ENCODE measurements around the gene NDST3.

The NDST3 gene

DNA sequence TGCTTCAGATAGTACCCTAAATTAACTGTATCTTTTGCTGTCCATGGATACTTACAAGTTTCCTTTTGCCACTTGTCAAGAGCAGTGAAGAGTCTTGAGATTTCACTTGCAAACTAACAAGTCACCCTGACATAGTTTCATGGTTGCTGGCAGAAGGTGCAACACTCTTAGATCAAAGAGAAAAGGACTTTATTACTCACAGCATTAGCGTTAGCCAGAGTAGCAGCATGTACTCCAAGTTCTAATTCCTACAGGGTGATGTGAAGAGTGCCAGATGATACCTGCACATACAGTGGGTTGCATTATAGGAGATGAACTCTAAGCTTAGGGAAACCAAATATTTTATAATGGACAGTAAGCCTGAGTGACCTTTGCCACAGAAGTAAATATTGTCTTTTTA is 47.9 kb downstream of the NDST3 start:
- no peak for DNase-seq

DNA sequence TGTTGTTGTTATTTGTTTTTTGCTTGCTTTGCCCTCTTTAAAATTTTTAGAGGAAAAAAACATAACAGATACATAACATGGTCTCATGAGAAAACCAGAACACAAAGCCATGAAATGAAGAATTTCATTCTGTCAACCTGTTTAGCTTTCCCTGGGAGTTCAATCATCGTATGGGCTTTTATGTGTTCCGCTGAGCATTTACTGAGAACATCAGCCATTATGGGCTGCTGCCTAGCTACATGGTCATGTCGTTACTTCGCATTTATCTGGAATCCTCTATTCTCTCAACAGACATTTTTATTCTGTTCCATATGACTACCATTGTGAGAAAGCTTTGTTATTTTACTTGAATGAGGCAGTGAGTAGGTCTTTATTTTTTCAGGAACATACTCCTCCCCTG is 51.4 kb downstream of the NDST3 start:
- no peak for DNase-seq

DNA sequence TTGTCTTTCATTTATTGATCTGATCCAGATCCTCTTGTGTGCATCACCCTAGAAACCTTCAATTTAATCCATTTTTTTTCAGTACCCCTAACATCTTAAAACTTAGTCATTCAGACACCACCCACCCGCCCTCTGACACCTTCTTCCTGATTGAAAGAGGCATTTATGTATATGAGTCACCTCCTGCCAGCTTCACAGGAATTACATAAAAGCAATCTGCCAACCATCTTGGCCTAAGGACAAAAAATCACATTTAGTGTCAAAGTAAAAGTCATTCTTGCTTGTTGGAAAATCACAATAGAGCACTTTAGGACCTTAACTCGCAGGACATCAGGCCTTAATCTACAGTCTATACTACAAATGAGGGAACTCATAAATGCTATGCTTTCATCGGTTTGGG is 52.1 kb downstream of the NDST3 start:
- no peak for DNase-seq

DNA sequence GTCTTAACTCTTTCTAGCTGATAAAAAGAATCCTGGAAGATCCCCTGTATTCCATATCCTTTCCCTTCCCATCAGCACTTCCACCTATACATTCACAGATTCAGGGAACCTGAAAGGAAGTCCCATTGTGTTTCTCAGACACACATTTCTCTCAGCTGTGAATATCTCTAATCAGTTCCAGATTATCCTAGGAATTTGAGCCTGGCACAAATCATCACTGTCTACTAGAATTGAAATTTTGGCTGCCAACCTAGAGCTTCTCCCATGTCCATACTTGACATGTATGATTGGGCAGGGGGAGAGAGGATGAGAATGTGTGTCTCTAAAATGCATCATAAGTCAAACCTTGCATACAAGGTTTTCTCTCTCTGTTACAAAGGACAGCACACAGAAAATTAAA is 53.1 kb downstream of the NDST3 start:
- no peak for DNase-seq

DNA sequence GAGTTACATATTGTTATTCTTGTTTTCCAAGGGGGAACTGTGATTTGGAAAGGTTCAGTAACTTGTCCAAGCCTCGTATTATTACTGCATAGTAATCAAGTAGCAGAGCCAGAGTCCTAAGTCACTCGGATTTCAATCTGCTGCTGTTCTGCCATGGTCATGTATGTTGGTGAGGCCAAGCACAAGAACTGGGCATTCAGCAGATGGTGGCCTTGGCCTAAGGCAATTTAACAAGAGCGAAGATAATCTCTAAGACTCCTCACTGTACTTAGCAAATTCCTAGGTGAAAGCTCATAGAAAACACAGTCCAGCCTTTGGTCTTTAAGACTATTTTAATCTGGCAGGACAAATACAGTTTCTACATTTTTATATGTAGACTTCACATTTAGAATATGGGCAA is 64.8 kb downstream of the NDST3 start:
- DNase-seq = no peak

DNA sequence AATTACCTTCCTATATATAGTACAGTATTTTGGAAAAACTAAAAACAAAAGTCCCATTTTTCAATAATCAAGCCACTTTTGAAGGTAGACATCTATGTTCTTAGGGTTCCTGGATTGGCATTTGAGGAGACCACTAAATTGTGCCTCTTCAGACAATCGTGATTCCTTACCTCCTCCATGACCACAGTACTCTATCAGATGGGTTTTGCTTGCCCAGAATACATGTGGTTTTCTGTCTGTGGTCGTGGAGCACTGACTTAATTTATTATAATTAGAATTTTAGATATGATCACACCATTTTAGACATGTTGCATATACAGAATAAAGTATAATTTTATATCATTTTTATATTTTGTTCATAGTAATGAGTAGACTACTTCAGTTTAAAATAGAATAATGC is 67.9 kb downstream of the NDST3 start:
- no peak for DNase-seq

DNA sequence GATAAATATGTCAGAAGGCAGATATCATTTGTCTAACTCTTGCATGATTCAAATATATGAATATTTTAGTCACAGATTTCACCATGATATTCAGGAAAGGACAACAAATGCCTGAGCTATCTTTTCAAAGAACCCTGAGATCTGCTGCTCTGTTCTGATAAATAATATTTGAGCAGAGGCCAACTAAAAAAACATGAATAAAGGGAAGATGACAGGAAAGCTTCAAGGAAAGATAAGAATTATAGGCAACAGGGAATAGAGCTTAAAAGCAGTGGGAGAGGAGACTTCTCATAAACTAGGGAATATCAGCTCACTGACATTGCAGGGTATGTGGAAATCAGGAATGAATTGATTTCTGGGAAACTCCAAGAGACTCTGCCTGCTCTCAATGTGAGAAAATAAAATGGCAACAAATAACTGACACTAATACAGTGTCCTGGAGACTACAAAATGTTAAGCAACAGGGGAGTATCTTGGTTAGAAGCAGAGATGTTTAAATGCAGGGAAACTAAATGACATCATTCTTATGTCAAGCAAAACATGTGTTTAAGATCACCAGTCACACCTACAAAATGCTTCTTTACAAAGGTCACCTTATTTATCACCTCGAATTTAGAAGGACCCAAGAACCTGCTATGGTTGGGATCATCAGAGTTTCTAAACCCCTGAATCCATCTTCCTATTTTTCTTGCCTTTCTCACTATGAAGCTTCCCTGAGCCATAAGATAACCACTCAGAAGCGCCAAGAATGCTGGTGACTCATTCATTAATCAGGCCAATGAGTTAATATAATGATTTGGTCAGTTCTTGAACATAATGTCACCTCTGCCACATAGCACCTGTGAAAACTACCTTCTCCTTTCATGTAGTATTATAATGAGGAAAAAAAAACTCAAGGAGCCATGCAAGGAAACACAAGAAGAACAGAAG is 78.1 kb downstream of the NDST3 start:
- DNase-seq = no peak

DNA sequence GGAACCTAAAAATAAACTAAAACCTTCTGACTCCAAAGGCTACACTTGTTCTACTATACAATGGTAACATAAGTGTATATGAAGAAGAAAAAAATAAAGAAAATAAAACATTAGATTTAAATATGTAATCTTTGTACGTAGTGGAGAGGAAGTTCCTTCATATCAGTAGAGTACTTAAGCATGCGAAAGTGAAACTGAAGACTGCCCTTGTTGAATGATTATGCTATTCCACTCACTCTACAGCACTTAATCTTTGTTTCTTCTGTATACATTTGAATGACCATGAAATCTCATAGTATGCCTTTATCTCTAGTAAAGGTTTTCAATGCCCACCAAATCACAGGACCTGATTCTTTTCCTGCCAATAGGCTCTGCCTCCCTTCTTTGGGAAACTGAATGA is 78.9 kb downstream of the NDST3 start:
- DNase-seq = no peak

DNA sequence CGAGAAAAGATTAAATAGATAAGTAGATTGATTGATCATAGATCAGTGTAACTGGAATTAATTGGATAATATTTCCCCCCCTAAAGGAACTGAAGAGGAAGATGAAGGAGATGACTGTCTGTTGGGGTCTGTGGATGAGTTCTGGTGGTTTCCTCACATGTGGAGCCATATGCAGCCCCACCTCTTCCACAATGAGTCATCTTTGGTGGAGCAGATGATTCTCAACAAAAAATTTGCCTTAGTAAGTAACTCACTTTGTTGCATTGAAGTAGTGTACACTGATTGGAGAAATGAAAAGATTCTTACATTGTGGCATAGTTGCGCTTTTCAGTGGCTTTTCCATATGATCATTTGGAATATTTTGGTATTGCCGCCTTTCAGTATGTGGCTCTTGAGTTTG is 80.4 kb downstream of the NDST3 start:
- no peak for DNase-seq

DNA sequence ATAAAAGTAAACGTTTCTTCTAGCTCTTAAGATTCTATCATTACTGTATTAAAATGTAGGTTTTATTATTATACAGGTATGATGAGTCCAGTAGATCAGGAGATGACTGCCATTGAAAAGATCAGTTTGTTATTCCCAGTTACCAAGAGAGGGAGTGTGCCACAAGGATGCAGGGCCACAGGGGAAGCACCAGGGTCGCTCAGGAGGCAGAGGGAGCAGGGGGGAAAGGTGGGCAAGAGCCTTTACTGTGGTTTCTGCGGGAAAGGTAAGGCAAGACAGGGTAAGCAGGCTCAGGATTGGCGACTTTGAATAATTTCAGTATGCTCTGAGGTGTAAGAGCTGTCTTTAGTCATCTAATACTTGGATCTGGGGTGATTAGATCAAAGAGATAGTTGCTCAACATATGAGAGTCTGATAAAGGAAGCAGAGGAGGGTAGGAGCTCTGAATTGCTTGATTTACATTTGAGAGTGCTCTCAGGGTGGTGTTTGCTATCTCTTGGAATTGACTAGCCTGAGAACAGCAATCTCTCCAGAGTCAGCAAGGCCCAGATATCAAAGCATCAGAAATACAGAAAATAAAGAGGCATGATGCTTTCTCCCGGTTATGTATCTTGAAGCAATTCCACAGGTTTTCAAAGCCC is 86.0 kb downstream of the NDST3 start:
- DNase-seq = no peak

DNA sequence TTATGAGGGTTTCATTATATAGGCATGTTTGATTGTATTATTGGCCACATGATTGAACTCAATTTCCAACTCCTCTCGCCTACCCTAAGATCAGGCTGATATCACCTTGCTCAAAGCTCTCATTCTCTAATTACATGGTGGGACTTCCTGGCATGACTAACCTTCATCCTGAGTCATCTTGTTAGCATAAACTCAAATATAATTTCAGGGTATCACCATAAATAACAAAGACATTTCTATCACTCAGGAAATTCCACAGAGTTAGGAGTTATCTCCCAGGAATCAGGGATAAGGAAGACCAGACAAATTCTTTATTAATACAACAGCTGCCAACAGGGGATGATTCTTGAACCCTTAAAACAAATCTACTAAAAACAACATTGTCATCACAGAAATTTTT is 90.7 kb downstream of the NDST3 start:
- no peak for DNase-seq

DNA sequence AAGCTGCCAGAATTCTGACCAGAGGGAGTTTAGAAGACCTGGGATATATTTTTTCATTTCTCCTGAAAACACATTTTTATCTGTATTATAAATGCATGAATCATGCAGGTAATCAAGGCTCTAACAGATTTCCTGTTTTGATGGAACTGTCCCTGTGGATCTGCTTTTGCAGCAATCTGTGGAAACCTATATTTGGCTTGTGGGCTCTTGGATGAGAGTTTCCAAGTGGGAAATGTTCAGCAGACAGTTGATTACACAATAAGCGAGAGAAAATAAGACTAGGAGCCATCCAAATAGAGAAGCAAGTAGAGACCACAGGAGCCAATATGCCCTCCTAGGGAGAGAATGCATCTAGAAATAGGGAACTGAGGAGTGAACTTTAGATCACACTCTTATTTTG is 105.0 kb downstream of the NDST3 start:
- no peak for DNase-seq

DNA sequence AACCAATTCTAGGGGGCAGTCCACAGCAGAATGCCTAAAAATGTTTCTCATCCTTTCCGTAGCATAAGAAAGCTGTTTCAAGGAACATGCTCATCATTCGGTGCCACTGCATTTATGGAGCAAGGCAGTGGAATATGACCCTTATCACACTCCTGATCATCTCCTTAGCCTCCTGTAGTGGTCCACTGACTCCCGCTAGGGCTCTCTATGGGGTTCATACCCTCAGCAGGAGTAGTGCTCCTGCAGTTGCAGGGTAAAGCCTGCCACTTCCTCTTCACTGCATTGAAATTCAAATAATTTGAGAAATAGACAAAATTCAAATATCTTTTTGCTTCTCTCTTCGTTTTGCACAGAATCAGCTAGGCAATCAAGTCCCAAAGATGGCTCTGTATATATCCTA is 107.0 kb downstream of the NDST3 start:
- no peak for DNase-seq

DNA sequence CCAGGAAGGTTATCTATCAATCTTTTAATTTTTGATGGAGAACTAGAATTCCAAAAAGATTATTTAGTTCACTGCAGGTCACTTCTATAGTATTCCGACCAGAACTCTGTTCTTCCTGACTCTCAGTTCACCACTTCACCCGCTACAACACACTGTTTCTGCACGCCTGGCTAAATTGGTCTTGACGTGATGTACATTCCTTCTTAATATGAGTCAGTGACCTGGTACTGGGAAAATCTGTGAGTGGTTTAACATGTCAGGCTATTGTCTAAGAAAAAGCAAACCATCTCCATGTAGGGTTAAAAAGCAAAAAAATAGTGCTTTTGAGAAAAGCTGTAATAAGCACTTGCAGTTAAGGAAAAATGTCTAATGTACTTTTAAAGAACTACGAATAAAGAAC is 120.4 kb downstream of the NDST3 start:
- DNase-seq = no peak

DNA sequence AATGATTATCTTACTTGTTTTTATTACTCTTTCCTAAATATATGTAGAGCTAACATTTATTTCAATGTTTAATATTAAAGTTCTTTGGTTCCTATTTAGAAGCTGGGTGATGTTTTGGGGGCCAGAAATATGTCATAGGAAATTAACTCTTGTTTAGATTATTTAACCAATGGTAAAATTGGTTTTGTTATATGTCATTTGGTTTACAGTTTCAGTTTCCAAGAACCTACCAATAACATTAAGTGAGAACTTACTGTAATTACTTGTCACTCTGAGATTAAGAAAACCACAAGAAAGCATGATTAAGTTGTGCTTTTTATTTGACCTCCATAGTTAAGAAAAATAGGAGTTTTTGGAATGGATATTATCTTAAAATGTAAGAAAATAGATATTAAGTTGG is 121.2 kb downstream of the NDST3 start:
- DNase-seq = no peak

DNA sequence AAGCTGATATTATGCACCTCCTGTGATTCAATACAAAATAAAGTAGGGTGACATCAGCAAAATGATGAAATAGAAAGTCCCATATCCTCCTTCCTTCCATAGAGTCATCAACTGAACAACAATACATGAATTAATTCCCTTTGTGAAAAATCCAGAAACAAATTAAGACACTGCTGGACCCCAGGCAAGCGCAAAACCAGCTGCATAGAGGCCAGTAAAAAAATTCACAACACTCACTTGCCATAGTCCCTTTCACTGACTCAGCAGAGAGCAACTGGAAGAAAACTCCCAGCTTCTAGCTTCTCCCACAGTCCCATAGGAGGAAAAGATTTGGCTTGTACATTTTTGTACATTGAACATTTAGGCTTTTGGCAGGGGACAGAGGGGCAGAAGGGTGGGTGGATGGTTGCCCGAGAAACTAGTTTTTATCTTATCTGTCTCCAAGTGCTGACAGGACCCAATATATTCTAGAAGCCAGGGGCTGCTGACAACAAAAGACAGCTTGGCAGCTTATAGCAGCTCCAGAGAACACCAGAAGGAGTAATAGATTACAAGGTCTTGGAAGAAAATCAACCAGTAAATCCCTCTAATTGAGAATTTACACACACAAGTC is 124.6 kb downstream of the NDST3 start:
- DNase-seq = no peak

DNA sequence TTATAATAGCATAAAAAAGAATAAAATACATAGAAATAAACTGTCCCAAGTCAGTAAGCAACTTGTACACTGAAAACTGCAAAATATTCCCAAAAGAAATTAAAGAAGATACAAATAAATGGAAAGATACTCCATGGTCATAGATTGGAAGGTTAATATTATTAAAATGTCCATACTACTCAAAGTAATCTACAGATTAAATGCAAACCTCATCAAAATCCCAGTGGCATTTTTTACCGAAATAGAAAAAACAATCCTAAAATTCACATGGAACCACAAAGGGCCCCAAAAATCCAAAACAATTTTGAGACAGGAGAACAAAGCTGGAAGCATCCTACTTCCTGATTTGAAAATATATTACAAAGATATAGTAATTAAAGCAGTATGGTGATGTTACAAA is 133.0 kb downstream of the NDST3 start:
- no peak for DNase-seq

DNA sequence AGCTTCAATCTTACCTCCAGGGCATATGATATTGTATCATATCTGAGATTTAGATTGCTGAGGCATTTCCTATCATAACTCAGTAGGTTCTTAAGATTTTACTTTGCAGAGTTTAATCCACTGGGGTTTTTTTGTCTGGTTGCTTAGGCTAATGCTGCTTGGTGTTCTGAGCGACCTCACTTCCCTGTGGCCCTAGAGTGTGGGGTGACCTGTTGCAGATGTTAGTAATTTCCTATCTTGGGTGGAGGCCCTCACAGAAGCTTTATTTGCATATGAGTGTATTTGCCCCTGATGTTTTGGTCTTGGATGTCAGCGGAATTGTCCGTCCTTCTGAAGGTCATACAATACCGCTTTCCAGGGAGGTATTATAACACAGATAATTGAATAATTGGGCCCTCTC is 137.1 kb downstream of the NDST3 start:
- DNase-seq = no peak

DNA sequence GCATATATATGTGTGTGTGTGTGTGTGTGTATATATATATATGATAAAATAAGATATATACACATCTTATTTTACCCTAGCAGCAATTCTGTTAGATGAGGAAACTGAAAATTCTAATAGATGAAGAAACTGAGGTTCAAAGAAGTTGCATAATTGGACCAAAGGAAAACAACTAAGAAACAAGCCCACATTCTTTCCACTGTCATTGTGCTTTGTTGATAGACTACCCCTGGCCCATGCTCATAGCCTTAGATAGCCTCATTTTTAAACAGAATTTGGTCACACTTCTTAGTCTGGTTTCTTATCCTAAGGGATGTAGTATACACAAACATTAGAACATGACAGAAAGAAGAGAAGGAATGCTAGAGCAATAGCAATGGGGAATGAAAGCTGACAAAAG is 138.8 kb downstream of the NDST3 start:
- DNase-seq = no peak

DNA sequence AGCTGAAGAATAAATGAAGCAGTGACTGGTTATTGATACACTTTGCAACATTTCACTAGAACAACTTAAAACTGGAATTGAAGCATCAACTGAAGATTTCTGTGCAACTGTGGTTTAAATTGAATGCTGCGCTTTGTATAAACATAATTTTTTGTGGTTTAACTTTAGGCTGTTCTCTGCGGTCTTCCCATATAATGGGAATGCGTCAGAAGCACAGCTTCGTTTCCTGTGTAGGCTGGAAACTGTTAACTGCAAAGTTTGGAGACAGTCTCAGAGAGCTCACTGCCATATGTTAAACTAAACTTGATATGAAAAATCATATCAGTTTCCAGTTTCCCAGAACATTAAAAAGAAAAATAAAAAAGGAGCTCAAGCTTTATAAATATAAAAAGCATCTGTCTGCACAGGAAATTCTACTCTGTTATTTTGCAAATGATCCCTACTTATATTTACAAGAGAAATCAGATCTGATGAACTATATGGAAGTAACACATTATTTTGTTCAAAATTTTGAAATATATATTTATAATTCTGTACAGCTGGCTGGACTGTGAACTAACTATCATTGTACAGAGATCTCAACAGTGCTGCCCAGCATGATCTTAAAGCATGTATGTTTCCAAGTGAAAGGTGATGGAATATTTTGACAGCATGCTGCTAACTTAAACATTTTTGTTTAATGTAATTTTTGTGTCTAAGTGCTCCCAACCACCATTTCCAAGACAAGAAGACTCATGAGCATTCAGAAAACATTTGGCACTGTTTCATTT is 139.9 kb downstream of the NDST3 start:
- DNase-seq = no peak

DNA sequence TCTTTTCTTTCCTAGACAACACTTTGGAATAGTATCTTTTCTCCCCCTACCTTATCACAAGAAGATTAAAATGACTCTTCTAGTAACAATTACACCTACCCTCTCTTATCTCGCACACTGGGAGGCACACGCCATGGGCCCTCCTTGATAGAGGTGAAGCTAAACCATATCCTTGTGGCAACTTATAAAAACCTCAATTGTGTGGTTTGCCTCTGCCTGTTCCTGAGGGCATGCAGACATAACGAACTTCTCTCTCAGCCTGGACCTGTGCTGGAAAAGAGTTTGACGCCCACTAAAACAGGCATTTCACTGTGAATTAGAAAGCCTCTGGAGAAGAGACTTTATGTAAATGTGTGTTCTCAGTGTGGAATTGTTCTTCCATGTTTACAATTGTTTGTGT is 141.2 kb downstream of the NDST3 start:
- no peak for DNase-seq

DNA sequence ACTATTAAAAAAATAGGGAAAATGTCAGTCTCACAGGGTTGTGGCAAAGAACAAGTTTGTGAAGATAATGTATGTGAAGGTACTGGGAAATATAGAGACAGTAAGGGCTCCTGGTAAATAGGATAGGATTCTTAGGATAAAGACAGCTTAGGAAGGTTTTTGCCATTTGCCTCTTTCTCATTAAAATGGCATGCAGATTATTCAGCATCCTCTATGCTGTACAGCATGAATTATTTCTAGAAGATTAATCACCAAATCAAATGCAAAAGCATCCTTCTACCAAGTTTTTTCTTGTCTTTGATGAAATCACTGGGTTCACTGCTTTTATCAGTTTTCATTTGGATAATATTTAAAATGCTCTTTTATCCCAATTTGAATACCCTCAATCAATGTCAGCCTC is 142.8 kb downstream of the NDST3 start:
- no peak for DNase-seq

DNA sequence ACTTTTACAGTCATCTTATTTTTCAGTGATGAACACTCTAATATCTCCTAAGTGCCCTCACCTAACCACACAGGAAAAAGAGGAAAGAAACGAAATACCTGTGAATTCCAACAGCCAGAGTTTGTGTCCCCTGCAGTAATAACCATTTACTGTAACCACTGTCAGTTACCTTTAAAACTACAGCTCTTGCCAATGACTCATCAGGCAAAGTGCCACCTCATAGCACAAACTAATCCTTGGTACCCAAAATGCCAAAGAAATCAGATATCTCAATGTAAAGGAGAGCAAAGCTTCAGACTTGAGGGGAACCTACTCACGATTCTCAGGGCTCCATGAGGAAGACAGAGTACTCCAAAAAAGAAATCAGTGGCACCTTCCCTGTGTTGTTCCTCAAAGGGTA is 146.5 kb downstream of the NDST3 start:
- no peak for DNase-seq

DNA sequence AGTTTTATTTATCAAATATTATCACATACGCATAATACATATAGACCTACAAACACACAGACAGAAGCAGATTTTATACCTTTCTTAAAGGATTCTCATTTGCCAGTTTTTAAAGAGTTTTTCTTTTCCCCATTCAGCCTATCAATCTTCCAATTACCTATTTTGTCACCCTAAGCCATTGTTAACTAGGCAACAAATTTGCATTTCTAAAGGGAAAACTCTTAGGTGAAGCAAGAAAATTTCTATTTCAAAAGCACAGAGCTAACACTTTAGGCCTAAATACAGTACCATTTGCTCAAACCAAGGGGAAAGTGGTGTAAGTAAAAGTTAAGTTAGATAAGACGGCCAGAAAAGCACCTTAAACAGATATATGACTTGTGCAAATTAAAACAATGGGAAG is 156.6 kb downstream of the NDST3 start:
- DNase-seq = no peak
